DMS153 (cell line): Measurements from ENCODE around the gene AGFG1.

Experiments
- DNase-seq: peaks from one replicate; lab custom pipeline; 2025; lab: John Stamatoyannopoulos, UW

The AGFG1 gene

DNA sequence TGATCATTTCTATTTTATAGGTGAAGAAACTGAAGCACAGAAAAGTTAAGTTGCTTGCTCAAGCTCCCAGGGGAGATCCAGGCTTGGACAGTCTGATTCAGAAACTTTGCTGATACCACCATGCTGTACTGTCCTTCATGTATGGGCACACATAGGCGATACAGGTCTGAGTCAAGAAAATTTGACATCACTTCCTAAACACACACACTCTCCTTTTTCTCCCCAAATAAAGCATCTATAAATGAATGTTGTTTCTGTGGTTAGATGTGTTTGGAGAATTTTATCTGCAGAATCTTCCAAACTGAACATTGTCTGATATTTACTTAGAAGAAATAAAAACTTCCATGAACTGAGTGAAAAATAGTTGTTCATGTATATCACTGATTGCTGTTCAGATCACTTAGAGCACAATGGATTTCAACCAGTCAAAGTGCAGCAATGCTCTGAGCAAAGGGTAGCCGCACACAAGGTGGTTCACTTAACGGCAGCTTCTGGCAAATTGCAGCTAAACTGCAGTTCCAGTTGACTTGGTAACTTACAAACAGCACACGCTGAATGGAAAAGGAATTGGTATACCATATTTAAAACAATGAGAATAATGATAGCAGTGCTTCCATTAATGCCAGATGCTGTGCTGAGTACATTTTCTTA lies 10.0 kb upstream of the AGFG1 start:
- no peak for DNase-seq

DNA sequence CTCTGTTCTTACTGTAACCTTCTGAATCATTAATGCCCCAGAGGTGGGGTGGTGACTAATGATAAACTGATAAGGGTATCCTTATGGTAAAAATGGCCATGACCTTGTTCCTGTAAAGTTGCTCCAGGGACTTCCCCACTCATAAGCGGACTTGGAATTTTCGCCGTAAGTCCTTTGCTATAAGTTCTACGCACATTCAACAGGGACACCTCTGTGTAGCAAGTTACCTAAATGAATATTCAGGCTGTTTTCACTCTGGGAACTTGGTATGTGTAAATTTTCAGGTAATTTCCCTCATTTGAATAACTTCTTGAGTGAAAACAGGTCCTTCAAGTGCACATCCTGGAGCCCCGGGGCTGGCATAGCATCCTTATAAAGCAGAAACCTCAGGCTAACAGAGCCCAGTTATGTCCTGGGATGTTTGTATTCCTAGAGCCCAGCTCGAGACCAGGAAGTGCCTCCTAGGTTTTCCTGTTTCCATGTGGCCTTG lies 9.4 kb upstream of the AGFG1 start:
- DNase-seq = no peak

DNA sequence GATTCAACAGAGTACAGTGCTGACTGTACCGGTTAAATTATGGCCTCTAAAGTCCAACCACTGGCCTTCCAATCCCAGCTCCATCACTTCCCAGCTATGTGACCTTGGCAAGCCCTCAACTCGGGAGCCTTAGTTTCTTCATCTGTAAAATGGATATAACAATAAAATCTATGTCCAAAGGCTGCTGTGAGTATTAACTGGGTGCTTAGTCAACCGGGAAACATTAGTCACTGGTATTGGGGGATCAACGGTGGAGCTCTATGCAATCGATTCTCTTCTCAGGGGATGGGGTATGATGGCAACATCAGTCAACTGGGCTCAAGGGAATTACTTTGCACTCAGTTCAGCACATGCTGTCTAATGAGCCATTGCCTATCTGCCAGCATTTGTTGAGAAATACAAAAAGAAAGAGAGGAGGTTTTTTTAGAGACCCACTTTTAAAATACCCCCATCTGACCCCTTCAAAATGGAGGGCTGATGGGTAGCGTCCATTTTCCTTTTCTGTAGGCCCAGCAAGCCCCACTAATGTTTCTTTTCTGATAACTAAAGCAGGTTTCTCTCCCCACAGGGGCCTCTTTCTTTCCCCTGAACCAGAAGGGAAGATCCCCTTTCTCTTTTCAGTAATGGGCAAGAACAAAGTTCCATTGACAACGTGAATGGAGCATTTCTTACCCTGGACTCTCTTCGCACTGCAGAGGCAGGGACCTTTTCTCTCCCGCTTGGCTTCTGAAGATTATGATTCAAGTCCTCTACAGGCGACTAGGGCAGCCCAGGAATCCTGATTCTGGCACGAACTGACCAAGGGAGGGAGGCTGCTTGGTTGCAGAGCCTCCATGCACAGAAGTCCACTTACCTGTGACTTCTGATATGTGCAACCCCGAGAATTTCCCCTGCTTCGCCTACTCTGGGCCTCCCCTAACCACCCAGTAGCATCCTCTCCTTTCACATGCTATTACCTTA lies 8.7 kb upstream of the AGFG1 start:
- no peak for DNase-seq

DNA sequence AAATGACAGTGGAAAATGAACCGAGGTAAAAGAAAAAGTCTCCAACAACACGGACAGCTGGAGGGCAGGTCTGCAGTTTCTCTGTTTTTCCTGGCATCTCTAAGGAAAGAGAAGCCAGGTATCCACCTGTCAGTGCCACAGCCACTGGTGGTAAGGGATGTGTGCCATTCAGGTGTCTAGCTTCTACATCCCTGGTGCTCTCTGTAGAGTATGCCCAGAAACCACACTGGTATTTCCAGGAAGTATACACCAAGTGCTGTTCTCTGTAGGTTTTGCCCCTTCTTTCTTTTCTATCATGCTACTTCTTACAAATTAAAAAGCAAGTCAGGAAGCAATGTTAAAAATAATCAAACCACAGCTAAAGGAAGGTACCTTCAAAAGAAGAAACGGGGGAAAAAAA lies 7.6 kb upstream of the AGFG1 start:
- DNase-seq = no peak

DNA sequence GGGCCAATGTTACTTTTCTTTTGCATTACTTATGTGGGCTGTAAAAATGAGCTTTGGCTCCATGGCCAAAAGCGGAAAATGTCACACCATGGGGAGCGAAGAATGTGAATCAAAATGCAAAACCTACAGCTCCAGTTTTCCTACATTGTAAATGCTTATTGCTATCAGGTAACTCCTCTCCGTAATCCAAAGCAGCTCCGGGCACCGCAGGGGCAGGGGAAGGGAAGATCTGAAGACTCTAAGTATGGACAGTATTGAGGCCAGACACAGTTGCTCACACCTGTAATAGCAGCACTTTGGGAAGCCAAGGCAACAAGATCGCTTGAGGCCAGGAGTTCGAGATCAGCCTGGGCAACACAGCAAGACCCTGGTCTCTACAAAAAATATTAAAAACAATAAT lies 7.1 kb upstream of the AGFG1 start:
- no peak for DNase-seq

DNA sequence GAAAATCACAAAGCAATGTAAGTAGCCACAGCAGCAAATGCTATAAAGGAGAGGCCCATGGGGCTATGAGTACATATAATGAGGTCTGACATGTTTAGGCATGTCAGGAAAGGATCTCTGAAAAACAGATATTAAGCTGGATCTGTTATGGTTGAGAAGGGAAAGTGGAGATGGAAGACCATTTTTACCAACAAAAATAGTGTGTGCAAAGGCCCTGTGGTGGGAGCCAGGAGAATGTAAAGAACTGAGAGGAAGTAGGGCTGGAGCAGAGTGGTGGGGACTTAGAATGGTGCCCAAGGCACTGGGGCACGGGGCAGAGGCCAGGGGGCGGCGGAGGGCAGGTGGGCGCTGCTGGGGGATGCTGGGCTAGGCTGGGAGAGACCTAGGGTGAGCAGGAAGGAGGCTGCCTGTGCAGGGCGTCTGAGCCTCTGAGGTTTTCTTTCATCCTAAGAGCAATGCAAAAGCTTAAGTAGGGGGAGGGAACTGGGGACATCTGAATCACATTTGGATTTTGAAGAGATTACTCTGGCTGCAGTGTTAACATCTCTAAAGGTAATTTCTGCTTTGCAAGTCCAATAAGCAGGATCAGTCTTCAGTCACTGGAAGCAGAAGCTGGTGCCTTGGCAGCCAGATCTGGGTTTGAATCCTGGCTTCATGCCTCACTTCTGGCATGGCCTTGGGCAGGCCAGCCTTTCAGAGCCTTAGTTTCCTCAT lies 4.9 kb upstream of the AGFG1 start:
- no peak for DNase-seq

DNA sequence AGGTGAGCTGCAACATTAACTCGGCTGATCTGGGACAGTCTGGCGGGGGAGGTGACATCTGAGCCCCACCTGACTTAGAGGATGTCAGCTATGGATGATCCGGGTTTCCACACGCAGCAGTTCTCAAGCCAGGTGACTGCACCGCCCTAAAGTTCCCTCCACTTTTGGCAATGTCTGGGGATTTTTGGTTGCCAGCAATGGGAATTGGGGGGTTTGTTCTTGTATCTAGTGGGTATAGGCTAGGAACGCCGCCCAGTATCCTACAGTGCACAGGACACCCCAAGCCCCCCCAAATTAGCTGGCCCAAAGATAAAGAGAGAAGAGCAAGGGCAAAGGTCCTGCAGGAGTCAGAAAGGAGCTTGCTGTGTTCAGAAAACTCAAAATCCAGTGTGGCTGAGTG lies 544 bp upstream of the AGFG1 start:
- DNase-seq = no peak

DNA sequence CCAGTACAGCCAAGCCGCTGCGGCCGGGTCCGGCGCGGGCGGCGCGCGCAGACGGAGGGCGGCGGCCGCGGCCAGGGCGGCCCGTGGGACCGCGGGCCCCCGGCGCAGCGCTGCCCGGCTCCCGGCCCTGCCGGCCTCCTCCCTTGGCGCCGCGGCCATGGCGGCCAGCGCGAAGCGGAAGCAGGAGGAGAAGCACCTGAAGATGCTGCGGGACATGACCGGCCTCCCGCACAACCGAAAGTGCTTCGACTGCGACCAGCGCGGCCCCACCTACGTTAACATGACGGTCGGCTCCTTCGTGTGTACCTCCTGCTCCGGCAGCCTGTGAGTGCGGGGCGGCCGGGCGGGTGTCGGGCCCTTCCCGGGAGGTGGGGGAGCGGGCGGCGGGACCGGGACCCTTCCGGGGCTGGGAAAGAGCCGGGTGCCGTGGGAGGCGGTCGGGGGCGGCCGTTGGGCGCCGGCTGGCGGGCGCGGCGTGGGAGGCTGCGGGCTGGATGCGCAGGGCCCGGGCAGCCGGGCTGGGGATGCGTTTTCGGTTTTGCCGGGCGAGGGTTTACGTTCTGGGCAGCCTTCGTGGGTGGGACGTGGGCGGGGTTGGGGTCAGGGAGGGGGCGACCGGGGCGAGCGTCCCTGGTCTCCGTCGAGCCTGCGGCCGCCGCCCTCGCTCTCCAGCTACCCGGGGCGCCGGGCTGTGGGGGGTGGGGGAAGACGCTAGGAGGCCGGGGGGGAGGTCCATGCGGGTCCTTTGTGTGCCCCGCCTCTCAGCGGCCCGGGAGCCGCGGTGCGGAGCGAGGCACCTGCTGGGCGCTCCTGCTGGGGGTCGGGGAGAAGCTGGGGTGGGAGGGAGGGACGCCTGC lies 537 bp downstream of the AGFG1 start:
- no peak for DNase-seq

DNA sequence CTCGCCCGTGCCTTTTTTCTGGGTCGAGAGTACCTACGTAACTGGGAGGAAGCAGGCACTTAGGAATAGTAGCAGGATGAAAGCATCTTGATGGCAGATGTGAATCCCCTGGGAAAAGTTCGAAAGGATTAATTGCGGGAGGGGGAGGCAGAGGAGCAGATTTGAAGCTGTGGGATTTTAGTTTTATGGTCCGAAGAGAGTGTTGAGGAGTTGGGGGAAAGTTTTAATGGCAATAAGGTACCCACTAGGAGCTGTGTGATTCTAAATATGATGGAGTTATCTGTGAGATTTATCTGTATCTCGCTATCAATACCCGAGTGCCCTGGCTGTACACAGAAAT lies 1.1 kb downstream of the AGFG1 start:
- no peak for DNase-seq

DNA sequence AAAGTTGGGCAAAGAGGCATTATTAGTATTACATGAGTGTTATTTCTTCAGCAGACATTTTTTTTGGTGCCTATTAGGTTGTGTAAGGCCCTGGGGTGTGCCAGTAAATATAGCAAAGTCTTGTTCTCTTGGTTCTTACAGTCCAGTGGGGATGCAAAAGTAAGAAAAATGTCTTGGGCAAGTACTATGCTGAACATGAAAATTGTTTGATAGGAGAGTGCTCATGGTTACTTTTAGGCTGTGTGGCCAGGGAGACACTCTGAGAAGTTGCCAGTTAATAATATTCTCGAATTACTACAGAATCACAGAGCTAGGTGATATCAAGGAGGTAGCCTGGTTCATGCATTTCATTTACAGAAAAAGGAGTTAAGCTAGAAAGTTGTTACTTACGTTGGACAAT lies 1.9 kb downstream of the AGFG1 start:
- no peak for DNase-seq

DNA sequence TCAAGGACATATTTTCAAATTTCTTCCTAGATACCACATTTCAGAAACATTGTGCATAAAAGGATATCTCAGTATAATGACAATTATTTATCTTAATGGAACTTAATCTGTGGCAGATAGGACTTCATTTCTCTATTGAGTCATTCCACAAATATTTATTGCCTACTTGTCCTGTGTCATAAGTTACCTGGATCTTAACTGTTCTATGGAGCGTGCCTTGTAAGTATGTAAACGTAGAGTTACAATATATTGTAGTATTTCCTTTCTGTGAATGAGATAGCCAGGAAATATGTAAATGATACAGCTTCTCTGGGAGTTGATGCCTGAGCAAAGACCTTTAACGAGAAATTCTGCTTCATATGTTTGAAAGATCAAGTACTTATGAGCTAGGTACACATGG lies 2.5 kb downstream of the AGFG1 start:
- DNase-seq = no peak

DNA sequence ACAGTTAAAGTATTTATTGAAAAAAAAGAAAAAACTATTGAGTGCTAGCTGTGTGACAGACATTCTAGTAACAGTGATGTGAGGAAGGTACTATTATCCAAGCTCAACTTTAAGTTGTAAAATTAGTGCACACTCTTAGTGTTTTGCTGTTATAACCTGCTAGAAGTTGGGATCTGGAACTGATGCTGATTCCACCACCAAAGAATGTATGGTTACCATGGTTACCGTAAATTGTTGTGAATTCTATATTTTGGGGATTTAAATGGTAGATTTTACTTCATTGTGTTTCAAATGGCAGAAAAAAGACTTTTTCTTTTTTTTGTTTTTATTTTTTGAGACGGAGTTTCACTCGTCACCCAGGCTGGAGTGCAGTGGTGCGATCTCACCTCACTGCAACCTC lies 5.3 kb downstream of the AGFG1 start:
- DNase-seq = no peak

DNA sequence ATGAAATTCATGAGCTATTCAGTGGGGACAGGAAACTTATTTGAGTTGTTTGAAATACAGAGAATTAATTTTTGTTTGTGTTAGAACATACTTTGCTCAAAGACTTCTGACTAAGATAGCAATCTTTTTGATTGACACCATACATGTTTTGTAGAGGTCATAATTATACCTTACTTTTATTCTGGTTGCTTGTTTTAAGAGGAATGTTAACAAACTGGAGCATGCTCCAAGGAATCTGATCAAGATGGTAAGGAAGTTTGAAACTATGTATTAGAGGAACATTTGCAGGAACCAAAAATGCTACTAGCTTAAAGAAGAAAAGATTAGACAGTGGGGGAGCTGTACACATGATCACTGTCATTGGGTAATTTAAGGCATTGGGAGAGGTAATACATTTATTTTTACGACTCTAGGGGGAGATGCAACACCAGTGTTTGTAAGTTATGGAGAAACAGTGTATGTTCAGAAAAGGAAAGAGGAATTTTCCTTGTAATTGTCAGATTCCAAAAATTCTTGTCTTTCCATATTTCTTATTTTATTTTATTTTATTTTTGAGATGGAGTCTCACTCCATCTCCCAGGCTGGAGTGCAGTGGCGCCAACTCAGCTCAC lies 8.0 kb downstream of the AGFG1 start:
- no peak for DNase-seq

DNA sequence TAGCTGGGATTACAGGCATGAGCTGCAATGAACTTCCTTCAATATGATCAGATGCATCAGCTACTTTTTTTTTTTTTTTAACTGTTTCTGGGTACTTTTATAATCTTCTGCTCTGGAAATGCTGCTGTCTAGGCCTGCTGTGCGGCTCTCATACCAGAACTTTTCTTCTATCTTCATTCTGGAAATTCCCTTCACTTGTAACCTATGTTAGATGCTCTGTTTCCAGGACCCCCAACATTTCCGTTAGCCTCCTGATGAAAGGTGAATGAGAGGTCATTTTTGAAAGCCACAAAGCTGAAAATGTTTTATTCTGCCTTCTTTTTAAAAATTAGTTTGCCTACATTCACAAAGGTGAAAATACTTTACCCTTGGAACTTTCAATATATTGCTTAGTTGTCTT lies 8.6 kb downstream of the AGFG1 start:
- DNase-seq = no peak

DNA sequence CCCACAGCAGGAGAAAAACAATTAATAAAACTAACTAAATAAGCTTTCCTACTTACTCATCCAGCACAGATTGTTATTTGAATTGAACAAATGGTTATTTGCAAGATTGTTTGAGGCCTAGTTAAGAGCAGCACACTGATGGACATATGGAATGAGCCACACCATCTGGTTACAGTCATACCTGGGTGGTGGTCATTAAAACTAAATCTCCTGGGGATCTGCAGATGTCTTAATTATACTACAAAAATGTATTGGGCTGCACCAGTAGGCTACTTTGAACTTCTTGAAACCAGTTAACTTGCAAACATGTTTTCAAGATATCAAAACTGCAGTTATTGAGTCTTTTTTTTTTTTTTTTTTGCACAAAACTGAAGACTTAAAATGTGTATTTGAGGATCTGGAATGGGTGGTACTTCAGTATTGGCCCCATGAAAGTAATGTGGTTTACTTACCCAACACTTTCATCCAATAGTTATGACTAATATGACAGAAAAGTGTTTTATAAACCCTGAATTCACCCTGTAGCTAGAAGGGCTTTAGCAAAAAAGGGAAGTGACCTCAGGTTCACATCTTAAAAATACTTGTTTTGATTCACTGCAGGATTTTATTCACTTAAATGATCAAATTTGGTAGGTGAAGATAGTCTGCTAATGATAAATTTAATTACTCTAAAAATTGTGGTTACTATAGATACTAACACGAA lies 10.8 kb downstream of the AGFG1 start:
- no peak for DNase-seq

DNA sequence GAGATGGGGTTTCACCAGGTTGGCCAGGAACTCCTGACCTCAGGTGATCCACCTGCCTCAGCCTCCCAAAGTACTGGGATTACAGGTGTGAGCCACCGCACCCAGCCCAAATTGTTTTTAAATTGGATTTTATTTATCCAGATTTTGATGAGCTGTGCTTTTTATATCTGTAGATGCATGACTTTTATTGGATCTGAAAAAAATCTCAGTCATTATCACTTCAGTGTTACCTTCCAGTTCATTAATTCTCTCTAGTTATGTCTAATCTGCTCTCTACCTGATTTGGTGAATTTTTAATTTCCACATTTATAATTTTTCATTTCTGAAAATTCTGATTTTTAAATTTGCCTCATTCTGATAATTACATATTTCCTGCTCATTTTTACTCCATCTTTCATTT lies 13.5 kb downstream of the AGFG1 start:
- no peak for DNase-seq

DNA sequence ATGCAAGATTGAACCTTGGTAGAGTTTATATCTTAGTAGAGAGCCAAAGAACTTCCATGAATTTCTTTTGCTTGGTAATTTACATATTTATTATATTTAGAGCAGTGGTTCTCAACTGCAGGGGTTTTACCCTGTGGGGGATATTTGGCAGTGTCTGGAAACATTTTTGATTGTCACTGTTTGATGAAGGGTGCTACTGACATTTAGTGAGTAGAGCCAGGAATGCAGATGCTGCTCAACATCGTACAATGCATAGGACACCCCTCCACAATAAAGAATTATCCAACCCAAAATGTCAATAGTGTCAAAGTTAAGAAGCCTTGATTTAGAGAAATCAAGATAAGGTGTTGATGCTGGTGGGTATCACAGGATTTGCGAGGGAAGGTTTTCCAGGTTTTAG lies 14.7 kb downstream of the AGFG1 start:
- no peak for DNase-seq

DNA sequence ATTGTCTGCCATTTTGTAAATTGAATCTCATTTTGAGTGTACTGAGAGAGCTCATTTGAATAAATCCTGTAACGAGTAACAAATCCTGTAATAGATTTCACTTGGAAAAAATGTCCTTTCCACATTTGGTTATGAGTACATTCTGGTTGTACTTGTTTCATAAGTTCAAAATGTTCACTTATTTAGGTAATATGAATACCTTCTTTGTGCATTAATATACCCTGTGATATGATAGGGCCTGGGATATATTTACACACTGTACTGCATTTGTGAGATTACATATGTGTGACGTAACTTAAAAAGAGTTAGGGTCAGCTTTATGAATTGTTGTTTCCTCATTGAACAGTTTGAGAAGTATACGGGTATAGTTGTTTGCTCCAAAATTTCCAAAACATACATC lies 16.1 kb downstream of the AGFG1 start:
- DNase-seq = no peak

DNA sequence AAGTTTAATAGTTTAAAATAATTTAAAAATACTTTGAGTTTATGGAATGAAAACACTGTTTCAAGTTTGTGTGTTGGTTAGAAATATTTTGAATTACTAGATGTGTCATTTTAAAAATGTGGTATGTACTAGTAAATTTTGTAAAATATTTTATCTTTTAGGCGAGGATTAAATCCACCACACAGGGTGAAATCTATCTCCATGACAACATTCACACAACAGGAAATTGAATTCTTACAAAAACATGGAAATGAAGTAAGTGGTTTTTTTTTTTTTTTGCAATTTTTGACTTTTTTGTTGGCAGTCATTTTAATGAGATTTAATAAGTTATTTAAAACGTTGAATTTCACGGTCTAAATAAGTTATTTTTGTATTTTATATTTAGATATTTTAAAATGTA lies 19.4 kb downstream of the AGFG1 start:
- DNase-seq = no peak

DNA sequence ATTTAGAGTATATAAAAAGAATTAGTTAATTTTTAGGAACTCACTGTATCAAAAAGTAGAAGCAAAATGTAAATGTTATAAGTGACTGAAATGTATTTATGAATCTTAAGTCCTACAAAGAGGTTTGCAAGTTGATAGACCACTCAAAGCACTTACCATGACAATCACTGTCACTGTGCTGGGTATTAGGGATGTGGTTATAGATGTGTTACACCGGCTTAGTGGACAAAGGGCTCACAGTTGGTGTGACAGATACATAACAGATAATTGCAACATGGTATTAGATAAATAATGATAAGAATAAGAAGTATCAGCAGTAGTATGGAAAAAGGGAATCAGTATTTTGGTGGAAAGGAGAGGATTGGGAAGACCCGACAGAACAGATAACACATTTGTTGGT lies 21.6 kb downstream of the AGFG1 start:
- DNase-seq = no peak

DNA sequence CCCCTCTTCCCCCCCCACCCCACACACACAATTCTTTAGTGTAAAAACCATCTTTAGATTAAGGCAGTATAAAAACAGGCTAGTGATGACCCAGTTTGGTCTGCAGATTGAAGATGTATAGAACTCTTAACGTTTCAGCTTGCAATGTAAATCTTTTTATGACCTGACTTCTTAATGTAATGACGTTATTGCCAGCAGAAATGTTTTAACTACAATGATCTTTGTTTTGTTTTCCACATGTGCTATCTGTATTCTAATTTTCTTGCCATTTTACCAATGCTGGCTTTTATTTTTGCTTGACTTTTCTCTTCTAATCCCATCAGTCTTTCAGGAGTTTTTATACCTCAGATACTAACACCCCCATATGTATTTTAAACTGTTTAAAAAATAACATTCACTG lies 25.2 kb downstream of the AGFG1 start:
- no peak for DNase-seq
